ENCODE data around the gene RPS26. TPM values are rescaled to one million over a fixed set of nuclear protein-coding genes. Genes with fewer than 3 reads are reported as not detected.
"Not testable (repeated sequence)": the region's sequence is repeated elsewhere in the genome, so short reads cannot be mapped to it uniquely, and the experiment has no call there.

The RPS26 gene
- total and polyA plus RNA-seq, 2 donors (not counting 3 experiments of a cell fraction or from before 2014, with no cell fraction given) = 57.3 to 1,847 TPM

GRCh38 chr12:56074396-56074795 is 32.7 kb downstream of the RPS26 start:
- H3K9ac ChIP-seq (replicated peaks; ENCODE audit: extremely low read depth, insufficient read depth, low read length) = no peak overlapping the region
- CTCF ChIA-PET = interaction anchor here (0.9 to 2.5 kb wide), 3 partner anchors 11 to 27 kb away, joined by 3 to 6 read pairs (median 3); no protein-coding TSS in a partner anchor
- H3K79me2 ChIP-seq (ENCODE audit: control insufficient read depth, insufficient read depth, low read length) = no peaks in the 10 kb centered on the region
- no peaks in the 10 kb centered on the region for H3K36me3 ChIP-seq (ENCODE audit: control insufficient read depth in 2 of 2, extremely low read depth in 1 of 2, insufficient read depth in 2 of 2, low read length in 2 of 2)
- FAIRE-seq (no peak), DNase-seq (ENCODE audit: low read depth, low spot score) (no peak)
- no peaks in the 10 kb centered on the region for H3K27me3 ChIP-seq (ENCODE audit: control insufficient read depth in 2 of 2, insufficient read depth in 2 of 2, low read length in 2 of 2)
- H4K20me1 ChIP-seq (replicated peaks; ENCODE audit: control insufficient read depth, extremely low read depth, insufficient read depth, low read length) = no peaks in the 10 kb centered on the region
- H3K4me1 ChIP-seq (ENCODE audit: control insufficient read depth, extremely low read depth, insufficient read depth, low read length) = peaks cover under 1% of the 10 kb centered on the region
- no peak overlapping the region for H3K4me2 ChIP-seq (ENCODE audit: insufficient read depth, low read length)
- H3K9me3 ChIP-seq (replicated peaks; ENCODE audit: control insufficient read depth, insufficient read depth, low read length) = no peaks in the 10 kb centered on the region
- no peaks in the 10 kb centered on the region for H3K9me1 ChIP-seq (replicated peaks; ENCODE audit: control insufficient read depth, extremely low read depth, insufficient read depth, low read length)
- no peak overlapping the region for H2AFZ ChIP-seq (ENCODE audit: low read depth, low read length)
- no peak overlapping the region for H3K27ac ChIP-seq (ENCODE audit: insufficient read depth, low read depth, low read length)
- intact Hi-C loops (cut with micrococcal nuclease) (no loop called here), dilution Hi-C loops (cut with MboI; ENCODE audit: extremely low pct_ligation_motif_present, low sequenced_read_pairs) (no loop called here)
- POLR2A ChIA-PET = interaction anchor here (0.6 kb wide), 1 partner anchor 10 kb away, joined by 3 read pairs; no protein-coding TSS in a partner anchor
- BruUV-seq (replicated peaks) = no TSS peak
- no peak for TF ChIP-seq EZH2 (IDR thresholded peaks at IDR 0.05; ENCODE audit: borderline replicate concordance, low read depth, low read length, severe bottlenecking)
- TF ChIP-seq POLR2AphosphoS5 (IDR thresholded peaks at IDR 0.05; ENCODE audit: insufficient read depth, low read depth, low read length) = no peak
- no peak for TF ChIP-seq FOS (IDR thresholded peaks at IDR 0.05; ENCODE audit: borderline replicate concordance, insufficient read depth, low read length)
- TF ChIP-seq POLR2A (IDR thresholded peaks at IDR 0.05; ENCODE audit: low read depth, low read length) = no peak
- TF ChIP-seq CTCF (IDR thresholded peaks at IDR 0.05; ENCODE audit: extremely low read depth in 1 of 2, insufficient read depth in 1 of 2, low read depth in 1 of 2, low read length in 2 of 2) = no peak
- no peak for TF ChIP-seq MYC (IDR thresholded peaks at IDR 0.05; ENCODE audit: low read depth, low read length)
- no peak for TF ChIP-seq JUN (IDR thresholded peaks at IDR 0.05; ENCODE audit: borderline replicate concordance, insufficient read depth, insufficient read length, low read depth)
- no peak for TF ChIP-seq MAX (IDR thresholded peaks at IDR 0.05; ENCODE audit: insufficient read depth, insufficient read length)
- TF ChIP-seq GATA2 (IDR thresholded peaks at IDR 0.05; ENCODE audit: insufficient read depth, insufficient read length, low read depth, low read length) = no peak
- H3K4me3 ChIP-seq (replicated peaks in 1 of 3; ENCODE audit: insufficient read depth in 1 of 3, low read depth in 1 of 3, low read length in 3 of 3) = no peak overlapping the region

GRCh38 chr12:56077966-56078365 is 36.2 kb downstream of the RPS26 start:
- H3K27ac ChIP-seq (ENCODE audit: insufficient read depth, low read depth, low read length); intact Hi-C loops (cut with micrococcal nuclease); H2AFZ ChIP-seq (ENCODE audit: low read depth, low read length); H3K36me3 ChIP-seq (ENCODE audit: control insufficient read depth in 2 of 2, extremely low read depth in 1 of 2, insufficient read depth in 2 of 2, low read length in 2 of 2); H3K27me3 ChIP-seq (ENCODE audit: control insufficient read depth in 2 of 2, insufficient read depth in 2 of 2, low read length in 2 of 2); BruUV-seq (replicated peaks); DNase-seq (ENCODE audit: low read depth, low spot score); H4K20me1 ChIP-seq (replicated peaks; ENCODE audit: control insufficient read depth, extremely low read depth, insufficient read depth, low read length); CTCF ChIA-PET; H3K4me1 ChIP-seq (ENCODE audit: control insufficient read depth, extremely low read depth, insufficient read depth, low read length); POLR2A ChIA-PET; H3K9ac ChIP-seq (replicated peaks; ENCODE audit: extremely low read depth, insufficient read depth, low read length); H3K9me3 ChIP-seq (replicated peaks; ENCODE audit: control insufficient read depth, insufficient read depth, low read length); H3K79me2 ChIP-seq (ENCODE audit: control insufficient read depth, insufficient read depth, low read length); H3K4me3 ChIP-seq (replicated peaks in 1 of 3; ENCODE audit: insufficient read depth in 1 of 3, low read depth in 1 of 3, low read length in 3 of 3); dilution Hi-C loops (cut with MboI; ENCODE audit: extremely low pct_ligation_motif_present, low sequenced_read_pairs); FAIRE-seq; H3K9me1 ChIP-seq (replicated peaks; ENCODE audit: control insufficient read depth, extremely low read depth, insufficient read depth, low read length); H3K4me2 ChIP-seq (ENCODE audit: insufficient read depth, low read length): not testable (repeated sequence)

Data from endothelial cell of umbilical vein (primary cell).